Measurements from ENCODE around the gene ANOS1. TPM values are rescaled to one million over a fixed set of nuclear protein-coding genes. Genes with fewer than 3 reads are reported as not detected.
"Not testable (repeated sequence)": the region's sequence is repeated elsewhere in the genome, so short reads cannot be mapped to it uniquely, and the experiment has no call there.

Gene ANOS1
- total RNA-seq (not detected), polyA plus RNA-seq (not detected)

- Mint-ChIP-seq H3K36me3 (no peaks in the 10 kb centered on the region), H3K27ac (no peak within 1 kb of the TSS), H3K27me3 (peaks cover 33% of the 10 kb centered on the region), H3K4me3 (no peak within 1 kb of the TSS), H3K9me3 (peaks cover 0 to 4% (median 0%) of the 10 kb centered on the region in 7 donors), H3K4me1 (peaks cover 0 to 2% (median under 1%) of the 10 kb centered on the region in 4 donors)
- no peaks in the 10 kb centered on the region for H3K36me3 ChIP-seq (ENCODE audit: control insufficient read depth, insufficient read depth, low read length)
- H3K4me3 ChIP-seq (ENCODE audit: low read depth, low read length): no peak within 1 kb of the TSS
- H3K27ac ChIP-seq (ENCODE audit: insufficient read depth, low read length, poor library complexity, severe bottlenecking): no peak within 1 kb of the TSS
- ATAC-seq (ENCODE audit: low read depth in 2 of 2) (no peak), DNase-seq (no peak)
- no peaks in the 10 kb centered on the region for H3K4me1 ChIP-seq (ENCODE audit: control insufficient read depth, insufficient read depth, low read length, poor library complexity, severe bottlenecking)
- H3K27me3 ChIP-seq (ENCODE audit: control insufficient read depth, insufficient read depth, low read length): no peaks in the 10 kb centered on the region
- H3K9me3 ChIP-seq (ENCODE audit: control insufficient read depth in 2 of 2, low read length in 2 of 2): no peaks in the 10 kb centered on the region
Measured at GRCh38 chrX:8731559-8732395, at the start of gene ANOS1. Gene ANOS1, minus strand, starts transcription at chrX:8732137. Its CDS starts 101 bp downstream, at chrX:8732036.

GRCh38 chrX:8773117-8773516 is 41.2 kb upstream of the ANOS1 start:
- no peaks in the 10 kb centered on the region for H3K4me1 Mint-ChIP-seq
- no peaks in the 10 kb centered on the region for H3K36me3 ChIP-seq (ENCODE audit: control insufficient read depth, insufficient read depth, low read length)
- no peak overlapping the region for H3K27ac ChIP-seq (ENCODE audit: insufficient read depth, low read length, poor library complexity, severe bottlenecking)
- H3K4me3 Mint-ChIP-seq: no peak overlapping the region
- no peak overlapping the region for H3K27ac Mint-ChIP-seq
- H3K27me3 ChIP-seq (ENCODE audit: control insufficient read depth, insufficient read depth, low read length): no peaks in the 10 kb centered on the region
- H3K9me3 ChIP-seq (ENCODE audit: control insufficient read depth in 2 of 2, low read length in 2 of 2): no peaks in the 10 kb centered on the region
- ATAC-seq (ENCODE audit: low read depth in 2 of 2): no peak
- H3K27me3 Mint-ChIP-seq: peaks cover 19% of the 10 kb centered on the region
- peaks cover 0 to 3% (median 0%) of the 10 kb centered on the region in 7 donors for H3K9me3 Mint-ChIP-seq
- H3K4me1 ChIP-seq (ENCODE audit: control insufficient read depth, insufficient read depth, low read length, poor library complexity, severe bottlenecking): no peaks in the 10 kb centered on the region
- DNase-seq: peak in 1 of 3 donors; percentile 30
- peaks cover 4% of the 10 kb centered on the region for H3K36me3 Mint-ChIP-seq
- no peak overlapping the region for H3K4me3 ChIP-seq (ENCODE audit: low read depth, low read length)

- Mint-ChIP-seq H3K27me3 (peaks cover 11% of the 10 kb centered on the region), H3K4me3 (no peak overlapping the region), H3K9me3 (peaks cover 0 to 4% (median 2%) of the 10 kb centered on the region in 7 donors), H3K27ac (no peak overlapping the region), H3K36me3 (no peaks in the 10 kb centered on the region), H3K4me1 (no peaks in the 10 kb centered on the region)
- Histone ChIP-seq H3K27ac (ENCODE audit: insufficient read depth, low read length, poor library complexity, severe bottlenecking) (no peak overlapping the region), H3K4me1 (ENCODE audit: control insufficient read depth, insufficient read depth, low read length, poor library complexity, severe bottlenecking) (no peaks in the 10 kb centered on the region), H3K36me3 (ENCODE audit: control insufficient read depth, insufficient read depth, low read length) (no peaks in the 10 kb centered on the region), H3K27me3 (ENCODE audit: control insufficient read depth, insufficient read depth, low read length) (no peaks in the 10 kb centered on the region), H3K9me3 (ENCODE audit: control insufficient read depth in 2 of 2, low read length in 2 of 2) (no peaks in the 10 kb centered on the region), H3K4me3 (ENCODE audit: low read depth, low read length) (no peak overlapping the region)
- ATAC-seq (ENCODE audit: low read depth in 2 of 2) (no peak), DNase-seq (no peak)
Measured at GRCh38 chrX:8760021-8760420, 28.1 kb upstream of the ANOS1 start.

- H3K4me1 Mint-ChIP-seq; H3K27ac Mint-ChIP-seq; H3K27me3 ChIP-seq (ENCODE audit: control insufficient read depth, insufficient read depth, low read length); H3K4me3 ChIP-seq (ENCODE audit: low read depth, low read length); H3K9me3 ChIP-seq (ENCODE audit: control insufficient read depth in 2 of 2, low read length in 2 of 2); H3K9me3 Mint-ChIP-seq; H3K36me3 ChIP-seq (ENCODE audit: control insufficient read depth, insufficient read depth, low read length); H3K4me3 Mint-ChIP-seq; H3K27me3 Mint-ChIP-seq; ATAC-seq (ENCODE audit: low read depth in 2 of 2); H3K36me3 Mint-ChIP-seq; H3K4me1 ChIP-seq (ENCODE audit: control insufficient read depth, insufficient read depth, low read length, poor library complexity, severe bottlenecking); DNase-seq; H3K27ac ChIP-seq (ENCODE audit: insufficient read depth, low read length, poor library complexity, severe bottlenecking): not testable (repeated sequence)
Measured at GRCh38 chrX:8758706-8759105, 26.8 kb upstream of the ANOS1 start.

GRCh38 chrX:8757609-8758389 is 25.9 kb upstream of the ANOS1 start:
- not testable (repeated sequence) for H3K4me1 Mint-ChIP-seq; DNase-seq; H3K4me3 Mint-ChIP-seq; ATAC-seq (ENCODE audit: low read depth in 2 of 2); H3K36me3 ChIP-seq (ENCODE audit: control insufficient read depth, insufficient read depth, low read length); H3K9me3 Mint-ChIP-seq; H3K27ac Mint-ChIP-seq; H3K27ac ChIP-seq (ENCODE audit: insufficient read depth, low read length, poor library complexity, severe bottlenecking); H3K27me3 Mint-ChIP-seq; H3K27me3 ChIP-seq (ENCODE audit: control insufficient read depth, insufficient read depth, low read length); H3K4me3 ChIP-seq (ENCODE audit: low read depth, low read length); H3K9me3 ChIP-seq (ENCODE audit: control insufficient read depth in 2 of 2, low read length in 2 of 2); H3K4me1 ChIP-seq (ENCODE audit: control insufficient read depth, insufficient read depth, low read length, poor library complexity, severe bottlenecking); H3K36me3 Mint-ChIP-seq

GRCh38 chrX:8755813-8756212 is 23.9 kb upstream of the ANOS1 start:
- no peaks in the 10 kb centered on the region for H3K4me1 ChIP-seq (ENCODE audit: control insufficient read depth, insufficient read depth, low read length, poor library complexity, severe bottlenecking)
- ATAC-seq (ENCODE audit: low read depth in 2 of 2) (no peak), DNase-seq (no peak)
- H3K4me3 Mint-ChIP-seq: no peak overlapping the region
- H3K27me3 Mint-ChIP-seq: no peaks in the 10 kb centered on the region
- H3K9me3 ChIP-seq (ENCODE audit: control insufficient read depth in 2 of 2, low read length in 2 of 2): no peaks in the 10 kb centered on the region
- no peak overlapping the region for H3K27ac Mint-ChIP-seq
- no peaks in the 10 kb centered on the region for H3K27me3 ChIP-seq (ENCODE audit: control insufficient read depth, insufficient read depth, low read length)
- no peak overlapping the region for H3K4me3 ChIP-seq (ENCODE audit: low read depth, low read length)
- H3K4me1 Mint-ChIP-seq: no peaks in the 10 kb centered on the region
- peaks cover 0 to 2% (median 0%) of the 10 kb centered on the region in 7 donors for H3K9me3 Mint-ChIP-seq
- no peak overlapping the region for H3K27ac ChIP-seq (ENCODE audit: insufficient read depth, low read length, poor library complexity, severe bottlenecking)
- H3K36me3 ChIP-seq (ENCODE audit: control insufficient read depth, insufficient read depth, low read length): no peaks in the 10 kb centered on the region
- no peaks in the 10 kb centered on the region for H3K36me3 Mint-ChIP-seq

- Mint-ChIP-seq H3K4me1 (no peaks in the 10 kb centered on the region), H3K27me3 (no peaks in the 10 kb centered on the region), H3K27ac (no peak overlapping the region), H3K36me3 (no peaks in the 10 kb centered on the region), H3K4me3 (no peak overlapping the region), H3K9me3 (peaks cover 0 to 2% (median 0%) of the 10 kb centered on the region in 7 donors)
- Histone ChIP-seq H3K9me3 (ENCODE audit: control insufficient read depth in 2 of 2, low read length in 2 of 2) (no peaks in the 10 kb centered on the region), H3K4me1 (ENCODE audit: control insufficient read depth, insufficient read depth, low read length, poor library complexity, severe bottlenecking) (no peaks in the 10 kb centered on the region), H3K27me3 (ENCODE audit: control insufficient read depth, insufficient read depth, low read length) (no peaks in the 10 kb centered on the region), H3K27ac (ENCODE audit: insufficient read depth, low read length, poor library complexity, severe bottlenecking) (no peak overlapping the region), H3K36me3 (ENCODE audit: control insufficient read depth, insufficient read depth, low read length) (no peaks in the 10 kb centered on the region), H3K4me3 (ENCODE audit: low read depth, low read length) (no peak overlapping the region)
- ATAC-seq (ENCODE audit: low read depth in 2 of 2): no peak
- peak in 1 of 3 donors; percentile 8 for DNase-seq
Measured at GRCh38 chrX:8755116-8755515, 23.2 kb upstream of the ANOS1 start.

Data from CD4-positive, CD25-positive, alpha-beta regulatory T cell (primary cell).